Skin of body (tissue), 2 donors: ENCODE results near the gene MSH3. TPM values are rescaled to one million over a fixed set of nuclear protein-coding genes. Genes with fewer than 3 reads are reported as not detected.
"Not testable (repeated sequence)": the region's sequence is repeated elsewhere in the genome, so short reads cannot be mapped to it uniquely, and the experiment has no call there.

Source experiments
- DNase-seq: peaks from one replicate; lab custom pipeline; 2025; lab: John Stamatoyannopoulos, UW
- total RNA-seq: library from RNA; depleted of rRNA; stranded (reverse); fragments of >200 nt; gene quantifications from one replicate; pipeline ENCODE4 v1.2.3, GENCODE V29; 2014

Gene MSH3
- total RNA-seq, 1 donor from 2014 or later = 19.3 TPM

GRCh38 chr5:80793354-80793753 lies 138.9 kb downstream of the MSH3 start:
- no peak for DNase-seq

- DNase-seq = no peak
These were observed 142.4 kb downstream of the MSH3 start for GRCh38 chr5:80796846-80797245.

- DNase-seq = no peak
These were observed 143.1 kb downstream of the MSH3 start for GRCh38 chr5:80797428-80798024.

- DNase-seq = no peak
These were observed 143.7 kb downstream of the MSH3 start for GRCh38 chr5:80798166-80798565.

- no peak for DNase-seq
These were observed 144.2 kb downstream of the MSH3 start for GRCh38 chr5:80798633-80799032.

GRCh38 chr5:80799041-80799440 lies 144.6 kb downstream of the MSH3 start:
- DNase-seq = no peak

- no peak for DNase-seq
These were observed 145.1 kb downstream of the MSH3 start for GRCh38 chr5:80799573-80799972.

- no peak for DNase-seq
These were observed 149.9 kb downstream of the MSH3 start for GRCh38 chr5:80804332-80804731.

- DNase-seq = no peak
These were observed 150.6 kb downstream of the MSH3 start for GRCh38 chr5:80805038-80805437.

- DNase-seq = no peak
These were observed 152.5 kb downstream of the MSH3 start for GRCh38 chr5:80806929-80807328.

GRCh38 chr5:80809451-80809850 lies 155.0 kb downstream of the MSH3 start:
- no peak for DNase-seq

- no peak for DNase-seq
These were observed 156.0 kb downstream of the MSH3 start for GRCh38 chr5:80810425-80810824.

- DNase-seq = no peak
These were observed 162.1 kb downstream of the MSH3 start for GRCh38 chr5:80816590-80816989.

- no peak for DNase-seq
These were observed 166.2 kb downstream of the MSH3 start for GRCh38 chr5:80820685-80821084.

GRCh38 chr5:80822640-80823039 lies 168.2 kb downstream of the MSH3 start:
- no peak for DNase-seq

GRCh38 chr5:80824159-80824558 lies 169.7 kb downstream of the MSH3 start:
- DNase-seq = not testable (repeated sequence)

- no peak for DNase-seq
These were observed 171.5 kb downstream of the MSH3 start for GRCh38 chr5:80825786-80826460.

- DNase-seq = no peak
These were observed 180.3 kb downstream of the MSH3 start for GRCh38 chr5:80834710-80835109.

- no peak for DNase-seq
These were observed 180.7 kb downstream of the MSH3 start for GRCh38 chr5:80835128-80835527.

GRCh38 chr5:80837679-80838078 lies 183.2 kb downstream of the MSH3 start:
- DNase-seq = no peak

GRCh38 chr5:80841026-80841797 lies 186.8 kb downstream of the MSH3 start:
- DNase-seq = not testable (repeated sequence)

GRCh38 chr5:80846422-80846821 lies 192.0 kb downstream of the MSH3 start:
- not testable (repeated sequence) for DNase-seq

- not testable (repeated sequence) for DNase-seq
These were observed 195.7 kb downstream of the MSH3 start for GRCh38 chr5:80850168-80850567.
